Glutamatergic neuron (in vitro differentiated cells): ENCODE results near the gene NT5C2. TPM values are rescaled to one million over a fixed set of nuclear protein-coding genes. Genes with fewer than 3 reads are reported as not detected.

Source experiments
- DNase-seq: peaks from one replicate; pipeline ENCODE4 v3.0.0; 2022
- H3K27ac Mint-ChIP-seq: one replicate; pipeline ENCODE4 v1.8.0; 2020; ENCODE audit warnings: mild to moderate bottlenecking, mixed read lengths, inconsistent platforms; ENCODE audit not compliant: unreplicated experiment
- H3K27me3 Mint-ChIP-seq: one replicate; pipeline ENCODE4 v1.8.0; 2020; ENCODE audit warnings: mild to moderate bottlenecking, moderate library complexity, mixed read lengths, inconsistent platforms; ENCODE audit not compliant: unreplicated experiment
- H3K36me3 Mint-ChIP-seq: one replicate; pipeline ENCODE4 v1.8.0; 2020; ENCODE audit warnings: mild to moderate bottlenecking, mixed read lengths, inconsistent platforms; ENCODE audit not compliant: unreplicated experiment
- H3K4me1 Mint-ChIP-seq: one replicate; pipeline ENCODE4 v1.8.0; 2020; ENCODE audit warnings: mild to moderate bottlenecking, low read depth, mixed read lengths, inconsistent platforms; ENCODE audit not compliant: unreplicated experiment
- H3K4me3 Mint-ChIP-seq: one replicate; pipeline ENCODE4 v1.8.0; 2020; ENCODE audit warnings: mild to moderate bottlenecking, mixed read lengths, inconsistent platforms; ENCODE audit not compliant: unreplicated experiment
- H3K9me3 Mint-ChIP-seq: one replicate; pipeline ENCODE4 v1.8.0; 2020; ENCODE audit warnings: mild to moderate bottlenecking, moderate library complexity, mixed read lengths, inconsistent platforms; ENCODE audit not compliant: unreplicated experiment
- CTCF ChIP-seq: fragments of 200-600 bp; sonication (generic); IDR thresholded peaks from one replicate; pipeline ENCODE4 v1.5.0; 2021; ENCODE audit not compliant: partially characterized antibody, unreplicated experiment
- total RNA-seq: library from RNA; stranded (reverse); fragmentation: NEBNext Ultra II Directional; extraction: Animal tissue kit (Norgen Biotek cat#: 25700); gene quantifications from one replicate; pipeline ENCODE4 v1.2.1, GENCODE V29; 2021; ENCODE audit not compliant: unreplicated experiment

Gene NT5C2
- total RNA-seq, 1 donor from 2014 or later: 68.5 TPM

DNA sequence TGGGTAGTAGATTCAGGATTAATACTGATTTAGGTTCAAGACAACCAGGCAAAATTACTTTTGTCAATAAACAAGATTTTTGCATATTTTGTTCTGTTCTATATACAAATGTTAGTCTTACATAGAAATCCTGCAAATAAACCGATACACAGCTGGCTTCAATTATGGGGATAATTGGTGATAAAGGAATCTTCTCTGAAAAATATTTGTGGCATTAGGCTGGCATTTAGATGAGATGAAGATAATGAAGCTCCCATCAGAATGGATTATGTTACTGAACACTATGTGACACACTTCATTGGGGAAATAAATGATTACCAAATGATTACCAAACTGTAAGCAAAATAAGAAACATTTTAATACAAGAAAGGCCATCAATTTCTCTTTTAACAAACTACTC, 65.8 kb downstream of the NT5C2 start:
- Mint-ChIP-seq H3K27me3 (peaks cover 6% of the 10 kb centered on the region), H3K27ac (no peak overlapping the region), H3K36me3 (peaks cover 15% of the 10 kb centered on the region), H3K4me3 (no peak overlapping the region), H3K4me1 (peaks cover 12% of the 10 kb centered on the region), H3K9me3 (peaks cover 7% of the 10 kb centered on the region)
- DNase-seq: no peak
- TF ChIP-seq CTCF: no peak

DNA sequence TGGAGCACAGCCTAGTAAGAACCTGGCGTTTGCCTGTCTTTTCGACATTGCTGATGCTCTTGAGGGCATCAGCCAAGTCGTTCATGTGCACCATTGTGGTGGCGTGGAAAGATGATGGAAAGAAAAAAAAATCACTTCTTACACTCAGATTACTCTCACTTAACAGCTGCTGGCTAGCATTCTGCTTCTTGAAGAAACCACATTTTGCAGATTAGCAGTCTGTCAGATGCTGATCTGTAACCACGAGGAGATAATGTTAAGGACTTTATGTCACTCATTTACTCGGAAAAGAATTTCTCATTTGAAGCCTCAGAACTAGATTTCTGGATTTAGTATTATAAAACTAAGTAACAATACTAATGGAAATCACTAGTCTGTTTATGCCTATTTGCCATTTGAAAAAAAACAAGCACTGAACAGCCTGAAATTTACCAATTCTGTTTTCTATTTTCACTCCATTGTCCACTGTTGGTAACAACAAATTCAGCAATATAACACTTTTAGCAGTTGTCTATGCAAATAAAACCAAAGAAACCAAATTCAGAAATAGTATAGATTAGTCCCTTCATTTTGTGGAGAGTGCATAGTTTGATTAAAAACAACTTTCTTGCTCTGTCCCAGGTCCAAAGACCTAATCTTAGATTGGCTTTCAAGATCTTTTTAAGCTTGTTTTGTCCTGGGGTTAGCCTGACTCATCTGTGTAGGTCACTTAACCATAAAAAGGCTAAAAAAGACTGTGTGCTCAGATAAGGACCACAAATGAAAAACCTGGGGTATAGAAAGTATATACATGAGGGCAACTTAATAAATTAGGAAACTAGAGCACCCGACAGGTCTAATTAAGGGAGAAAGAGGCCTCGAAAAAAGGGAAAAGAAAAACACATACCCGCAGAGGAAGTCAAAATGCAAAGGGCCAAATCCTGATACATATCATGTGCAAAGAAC, 67.5 kb downstream of the NT5C2 start:
- DNase-seq: no peak
- Mint-ChIP-seq H3K36me3 (peaks cover 8% of the 10 kb centered on the region), H3K4me1 (peaks cover 10% of the 10 kb centered on the region), H3K9me3 (peaks cover 1% of the 10 kb centered on the region), H3K4me3 (no peak overlapping the region), H3K27ac (peak overlapping the region; percentile 72), H3K27me3 (peaks cover 4% of the 10 kb centered on the region)
- TF ChIP-seq CTCF: no peak

DNA sequence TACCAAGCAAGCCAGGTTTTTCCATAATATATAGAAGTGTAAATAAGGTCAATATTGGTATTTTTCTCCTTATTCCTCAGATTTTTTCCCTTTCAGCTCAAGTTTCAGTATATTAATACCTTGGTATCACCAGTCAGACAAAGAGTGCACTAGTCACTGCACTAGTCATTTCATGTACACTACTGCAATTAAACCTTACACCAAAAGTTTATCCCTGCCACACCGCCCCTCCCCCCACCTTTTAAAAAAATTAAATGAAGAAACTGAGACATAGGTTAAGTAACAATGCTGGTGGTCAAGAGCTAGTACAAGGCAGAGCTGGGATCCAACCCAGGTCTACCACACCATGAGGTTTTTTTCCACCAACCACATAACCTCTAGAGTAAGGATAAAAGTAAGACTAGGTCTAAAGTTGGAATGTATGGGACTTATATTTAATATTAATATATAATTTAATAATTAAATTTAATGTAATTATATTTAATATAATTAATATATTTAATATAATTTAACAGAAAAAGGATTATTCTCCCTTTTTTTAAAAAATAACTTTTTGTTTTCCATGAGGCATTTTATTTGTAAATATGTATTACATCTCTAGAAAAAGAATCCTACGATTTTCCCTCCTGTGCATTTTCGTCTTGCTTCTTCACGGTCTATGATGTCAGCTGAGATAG, 68.5 kb downstream of the NT5C2 start:
- H3K27me3 Mint-ChIP-seq: peaks cover 2% of the 10 kb centered on the region
- H3K36me3 Mint-ChIP-seq: peaks cover 6% of the 10 kb centered on the region
- no peaks in the 10 kb centered on the region for H3K9me3 Mint-ChIP-seq
- no peak for DNase-seq
- H3K27ac Mint-ChIP-seq: peak overlapping the region; percentile 72
- H3K4me1 Mint-ChIP-seq: peaks cover 8% of the 10 kb centered on the region
- no peak overlapping the region for H3K4me3 Mint-ChIP-seq
- no peak for TF ChIP-seq CTCF

DNA sequence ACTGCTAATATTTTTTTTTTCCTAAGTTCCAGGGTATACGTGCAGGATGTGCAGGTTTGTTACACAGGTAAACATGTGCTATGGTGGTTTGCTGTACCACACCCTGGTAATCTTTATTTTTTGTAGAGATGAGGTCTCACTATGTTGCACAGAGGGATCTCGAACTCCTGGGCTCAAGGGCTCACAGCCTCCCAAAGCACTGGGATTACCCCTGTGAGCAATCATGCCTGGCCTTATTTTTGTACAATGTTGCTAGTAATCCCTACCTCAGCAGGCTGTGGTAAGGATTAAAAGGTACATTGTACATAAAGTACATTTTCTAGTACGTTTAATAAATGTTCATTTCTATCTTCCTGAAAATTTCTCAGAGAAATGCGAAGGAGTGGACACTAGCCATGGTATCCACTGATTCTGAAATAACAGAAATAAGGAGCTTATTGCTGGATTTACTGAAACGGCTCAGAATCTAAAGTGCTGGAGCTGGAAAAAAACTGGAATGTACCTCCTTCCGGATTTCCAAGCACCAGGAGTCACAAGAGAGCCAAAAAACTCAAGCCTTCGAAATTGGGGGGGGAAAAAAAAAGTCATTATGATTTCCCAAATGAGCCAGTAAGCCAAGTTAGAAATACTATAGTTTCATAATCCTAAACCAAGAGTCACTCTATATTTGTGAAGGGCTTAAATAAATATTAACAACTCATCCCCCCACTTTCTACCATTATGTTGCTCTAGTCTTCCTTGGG, 69.6 kb downstream of the NT5C2 start:
- no peak for TF ChIP-seq CTCF
- Mint-ChIP-seq H3K9me3 (no peaks in the 10 kb centered on the region), H3K36me3 (peaks cover 6% of the 10 kb centered on the region), H3K27ac (no peak overlapping the region), H3K27me3 (peaks cover 2% of the 10 kb centered on the region), H3K4me3 (no peak overlapping the region), H3K4me1 (peaks cover 8% of the 10 kb centered on the region)
- no peak for DNase-seq
